ENCODE results near the gene CCDC137. TPM values are rescaled to one million over a fixed set of nuclear protein-coding genes. Genes with fewer than 3 reads are reported as not detected.

Gene CCDC137
- total RNA-seq, 3 donors from 2014 or later (not counting 1 experiment from before 2014, with no cell fraction given), result 15.6 to 24.2 (median 22.1) TPM

DNA sequence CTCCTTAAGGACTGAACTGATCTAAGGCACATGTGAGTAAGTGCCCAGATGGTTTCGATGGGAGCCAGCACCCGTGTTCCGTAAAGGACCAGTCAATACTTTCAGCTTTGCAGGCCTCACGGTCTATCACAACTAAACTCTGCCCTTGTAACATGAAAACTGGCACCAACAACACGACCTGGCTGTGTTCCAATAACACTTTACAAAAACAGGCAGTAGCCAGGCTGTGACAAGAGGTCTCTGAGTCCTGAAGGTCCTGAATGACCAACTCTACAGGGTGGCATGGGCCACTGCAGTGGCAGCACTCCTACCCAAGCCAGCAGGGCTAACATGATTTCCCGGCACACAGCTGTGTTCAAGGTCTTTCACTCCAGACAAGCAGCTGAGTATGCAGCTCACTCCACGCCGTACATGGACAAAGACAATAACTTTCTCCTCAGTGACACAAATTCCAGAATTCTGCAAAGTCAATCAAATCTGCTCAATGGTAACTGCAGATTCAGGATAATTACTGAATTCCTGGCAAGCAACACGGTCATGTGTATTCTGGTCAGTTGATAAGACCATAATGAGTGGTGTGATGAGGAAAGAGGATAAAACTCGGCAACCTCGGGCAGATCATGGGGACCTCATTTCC is 44.9 kb upstream of the CCDC137 start:
- DNase-seq (no peak), ATAC-seq (no peak)
- H3K27ac ChIP-seq (ENCODE audit: low read length), result no peak overlapping the region
- Mint-ChIP-seq H3K36me3 (peaks cover 31% of the 10 kb centered on the region), H3K9me3 (peaks cover 0 to 8% of the 10 kb centered on the region in 2 donors), H3K4me3 (no peak overlapping the region), H3K27ac (no peak overlapping the region), H3K4me1 (peaks cover 4 to 22% of the 10 kb centered on the region in 2 donors), H3K27me3 (ENCODE audit: low read depth in 2 of 2) (no peaks in the 10 kb centered on the region)
- intact Hi-C loops (cut with micrococcal nuclease), result no loop called here
- TF ChIP-seq, protein P1, sequence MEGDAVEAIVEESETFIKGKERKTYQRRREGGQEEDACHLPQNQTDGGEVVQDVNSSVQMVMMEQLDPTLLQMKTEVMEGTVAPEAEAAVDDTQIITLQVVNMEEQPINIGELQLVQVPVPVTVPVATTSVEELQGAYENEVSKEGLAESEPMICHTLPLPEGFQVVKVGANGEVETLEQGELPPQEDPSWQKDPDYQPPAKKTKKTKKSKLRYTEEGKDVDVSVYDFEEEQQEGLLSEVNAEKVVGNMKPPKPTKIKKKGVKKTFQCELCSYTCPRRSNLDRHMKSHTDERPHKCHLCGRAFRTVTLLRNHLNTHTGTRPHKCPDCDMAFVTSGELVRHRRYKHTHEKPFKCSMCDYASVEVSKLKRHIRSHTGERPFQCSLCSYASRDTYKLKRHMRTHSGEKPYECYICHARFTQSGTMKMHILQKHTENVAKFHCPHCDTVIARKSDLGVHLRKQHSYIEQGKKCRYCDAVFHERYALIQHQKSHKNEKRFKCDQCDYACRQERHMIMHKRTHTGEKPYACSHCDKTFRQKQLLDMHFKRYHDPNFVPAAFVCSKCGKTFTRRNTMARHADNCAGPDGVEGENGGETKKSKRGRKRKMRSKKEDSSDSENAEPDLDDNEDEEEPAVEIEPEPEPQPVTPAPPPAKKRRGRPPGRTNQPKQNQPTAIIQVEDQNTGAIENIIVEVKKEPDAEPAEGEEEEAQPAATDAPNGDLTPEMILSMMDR (IDR thresholded peaks at IDR 0.05), result no peak
- H3K36me3 ChIP-seq (ENCODE audit: control insufficient read depth, insufficient read depth, low read length), result peaks cover 56% of the 10 kb centered on the region
- 95% methylated on average over 9 of the region's 11 CpGs for WGBS (ENCODE audit: insufficient coverage)
- no peaks in the 10 kb centered on the region for H3K4me1 ChIP-seq (ENCODE audit: control insufficient read depth, insufficient read depth, low read length)
- H3K4me3 ChIP-seq (ENCODE audit: low read length), result no peak overlapping the region
- H3K9me3 ChIP-seq (ENCODE audit: control insufficient read depth, insufficient read depth, low read length), result no peaks in the 10 kb centered on the region
- H3K27me3 ChIP-seq (ENCODE audit: control insufficient read depth, insufficient read depth, low read length), result no peaks in the 10 kb centered on the region

DNA sequence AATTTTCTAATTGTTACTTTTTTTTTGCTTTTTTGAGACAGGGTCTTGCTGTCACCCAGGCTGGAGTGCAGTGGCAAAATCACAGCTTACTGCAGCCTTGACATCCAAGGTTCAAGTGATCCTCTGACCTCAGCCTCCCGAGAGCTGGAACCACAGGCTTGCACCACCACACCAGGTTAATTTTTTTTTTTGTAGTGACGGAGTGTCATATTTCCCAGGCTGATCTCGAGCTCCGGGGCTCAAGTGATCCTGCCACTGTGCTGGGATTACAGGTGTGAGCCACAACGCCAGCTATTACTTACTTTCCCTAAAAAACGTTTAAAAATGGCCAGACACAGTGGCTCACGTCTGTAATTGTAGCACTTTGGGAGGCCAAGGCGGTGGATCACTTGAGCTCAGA is 36.3 kb upstream of the CCDC137 start:
- WGBS (ENCODE audit: insufficient coverage), result 91% methylated on average over 8 of the region's 8 CpGs
- no peak for ATAC-seq
- Mint-ChIP-seq H3K27me3 (ENCODE audit: low read depth in 2 of 2) (no peaks in the 10 kb centered on the region), H3K4me1 (peaks cover 0 to 13% of the 10 kb centered on the region in 2 donors), H3K9me3 (peaks cover 0 to 2% of the 10 kb centered on the region in 2 donors), H3K4me3 (no peak overlapping the region), H3K27ac (no peak overlapping the region), H3K36me3 (peaks cover 4% of the 10 kb centered on the region)
- TF ChIP-seq, protein P1 (IDR thresholded peaks at IDR 0.05), result no peak
- peaks cover 20% of the 10 kb centered on the region for H3K36me3 ChIP-seq (ENCODE audit: control insufficient read depth, insufficient read depth, low read length)
- H3K4me1 ChIP-seq (ENCODE audit: control insufficient read depth, insufficient read depth, low read length), result peaks cover 1% of the 10 kb centered on the region
- no peak overlapping the region for H3K27ac ChIP-seq (ENCODE audit: low read length)
- DNase-seq, result no peak
- no peaks in the 10 kb centered on the region for H3K27me3 ChIP-seq (ENCODE audit: control insufficient read depth, insufficient read depth, low read length)
- H3K9me3 ChIP-seq (ENCODE audit: control insufficient read depth, insufficient read depth, low read length), result no peaks in the 10 kb centered on the region
- no peak overlapping the region for H3K4me3 ChIP-seq (ENCODE audit: low read length)
- intact Hi-C loops (cut with micrococcal nuclease), result no loop called here

DNA sequence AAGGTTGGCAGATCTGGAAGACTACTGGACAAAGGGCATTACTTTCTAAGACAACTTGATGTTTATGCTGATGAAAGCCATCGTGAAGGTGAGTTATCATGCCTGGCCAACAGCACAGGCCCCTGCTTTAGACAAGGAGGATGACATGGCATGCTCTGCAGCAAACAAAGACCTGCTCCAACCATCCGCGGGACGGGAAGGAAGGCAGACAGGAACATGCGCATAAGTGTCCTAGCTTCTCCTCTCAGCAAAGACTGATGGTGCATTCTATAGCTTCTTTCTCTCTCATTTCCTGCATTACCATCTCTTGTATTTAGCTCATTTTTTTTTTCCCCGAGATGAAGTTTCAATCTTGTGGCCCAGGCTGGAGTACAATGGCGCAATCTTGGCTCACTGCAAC is 35.1 kb upstream of the CCDC137 start:
- Mint-ChIP-seq H3K4me1 (peaks cover 9 to 21% of the 10 kb centered on the region in 2 donors), H3K27ac (no peak overlapping the region), H3K9me3 (no peaks in the 10 kb centered on the region), H3K4me3 (no peak overlapping the region), H3K27me3 (ENCODE audit: low read depth in 2 of 2) (no peaks in the 10 kb centered on the region), H3K36me3 (no peaks in the 10 kb centered on the region)
- no peak overlapping the region for H3K27ac ChIP-seq (ENCODE audit: low read length)
- peaks cover 13% of the 10 kb centered on the region for H3K4me1 ChIP-seq (ENCODE audit: control insufficient read depth, insufficient read depth, low read length)
- intact Hi-C loops (cut with micrococcal nuclease), result no loop called here
- TF ChIP-seq, protein P1 (IDR thresholded peaks at IDR 0.05), result no peak
- WGBS (ENCODE audit: insufficient coverage), result 92% methylated on average over 6 of the region's 7 CpGs
- no peaks in the 10 kb centered on the region for H3K27me3 ChIP-seq (ENCODE audit: control insufficient read depth, insufficient read depth, low read length)
- DNase-seq, result no peak
- H3K4me3 ChIP-seq (ENCODE audit: low read length), result no peak overlapping the region
- ATAC-seq, result no peak
- H3K9me3 ChIP-seq (ENCODE audit: control insufficient read depth, insufficient read depth, low read length), result no peaks in the 10 kb centered on the region
- peaks cover 14% of the 10 kb centered on the region for H3K36me3 ChIP-seq (ENCODE audit: control insufficient read depth, insufficient read depth, low read length)

DNA sequence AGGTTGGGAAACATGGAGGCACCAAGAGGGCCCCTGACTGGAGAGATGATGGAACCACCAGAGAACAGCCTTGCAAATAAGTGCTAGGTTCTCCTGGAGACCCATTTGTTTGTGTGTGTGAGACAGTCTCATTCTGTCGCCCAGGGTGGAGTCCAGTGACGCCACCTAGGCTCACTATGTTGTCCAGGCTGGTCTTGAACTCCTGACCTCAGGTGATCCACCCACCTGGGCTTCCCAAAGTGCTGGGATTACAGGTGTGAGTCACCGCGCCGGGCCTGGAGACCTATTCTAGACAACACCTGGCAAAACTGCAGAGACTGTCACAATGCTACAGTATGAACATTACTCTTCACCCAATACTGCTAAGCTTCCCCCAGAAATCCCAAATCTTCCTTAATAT is 31.1 kb upstream of the CCDC137 start:
- Histone ChIP-seq H3K27ac (ENCODE audit: low read length) (no peak overlapping the region), H3K4me1 (ENCODE audit: control insufficient read depth, insufficient read depth, low read length) (peaks cover 20% of the 10 kb centered on the region), H3K27me3 (ENCODE audit: control insufficient read depth, insufficient read depth, low read length) (no peaks in the 10 kb centered on the region), H3K36me3 (ENCODE audit: control insufficient read depth, insufficient read depth, low read length) (peaks cover 2% of the 10 kb centered on the region), H3K4me3 (ENCODE audit: low read length) (no peak overlapping the region), H3K9me3 (ENCODE audit: control insufficient read depth, insufficient read depth, low read length) (no peaks in the 10 kb centered on the region)
- DNase-seq, result no peak
- H3K9me3 Mint-ChIP-seq, result no peaks in the 10 kb centered on the region
- no peak for ATAC-seq
- WGBS (ENCODE audit: insufficient coverage), result 93% methylated on average over 5 of the region's 5 CpGs
- H3K27ac Mint-ChIP-seq, result peak overlapping the region in 1 of 2 donors; percentile 84
- intact Hi-C loops (cut with micrococcal nuclease), result no loop called here
- no peaks in the 10 kb centered on the region for H3K27me3 Mint-ChIP-seq (ENCODE audit: low read depth in 2 of 2)
- TF ChIP-seq, protein P1 (IDR thresholded peaks at IDR 0.05), result no peak
- H3K36me3 Mint-ChIP-seq, result no peaks in the 10 kb centered on the region
- H3K4me1 Mint-ChIP-seq, result peaks cover 9 to 21% of the 10 kb centered on the region in 2 donors
- peak overlapping the region; percentile 96 for H3K4me3 Mint-ChIP-seq

Measured in natural killer cell (primary cell).